ENCODE results near the gene BPGM. TPM values are rescaled to one million over a fixed set of nuclear protein-coding genes. Genes with fewer than 3 reads are reported as not detected.

Gene BPGM
- total RNA-seq, 2 donors from 2014 or later = 22.3 to 27.7 TPM

GRCh38 chr7:134697205-134697886 is 50.7 kb downstream of the BPGM start:
- Mint-ChIP-seq H3K36me3 (ENCODE audit: insufficient read depth in 2 of 2) (no peaks in the 10 kb centered on the region), H3K27me3 (ENCODE audit: low read depth) (no peaks in the 10 kb centered on the region), H3K9me3 (no peaks in the 10 kb centered on the region), H3K4me1 (ENCODE audit: low read depth) (peaks cover 14% of the 10 kb centered on the region), H3K4me3 (no peak overlapping the region), H3K27ac (no peak overlapping the region)
- no peak for ATAC-seq (replicated peaks in 1 of 2)
- DNase-seq = no peak

GRCh38 chr7:134698481-134698880 is 51.8 kb downstream of the BPGM start:
- H3K9me3 Mint-ChIP-seq = no peaks in the 10 kb centered on the region

GRCh38 chr7:134699021-134699818 is 52.6 kb downstream of the BPGM start:
- Mint-ChIP-seq H3K4me1 (ENCODE audit: low read depth) (peaks cover 1% of the 10 kb centered on the region), H3K27ac (no peak overlapping the region), H3K36me3 (ENCODE audit: insufficient read depth in 2 of 2) (no peaks in the 10 kb centered on the region), H3K9me3 (no peaks in the 10 kb centered on the region), H3K4me3 (no peak overlapping the region), H3K27me3 (ENCODE audit: low read depth) (no peaks in the 10 kb centered on the region)
- ATAC-seq (replicated peaks in 1 of 2) (no peak), DNase-seq (no peak)

More at GRCh38 chr7:134698481-134698880, 51.8 kb downstream of the BPGM start:
- Mint-ChIP-seq H3K27me3 (ENCODE audit: low read depth) (no peaks in the 10 kb centered on the region), H3K4me3 (no peak overlapping the region), H3K4me1 (ENCODE audit: low read depth) (peaks cover 6% of the 10 kb centered on the region), H3K27ac (no peak overlapping the region), H3K36me3 (ENCODE audit: insufficient read depth in 2 of 2) (no peaks in the 10 kb centered on the region)
- DNase-seq (no peak), ATAC-seq (replicated peaks in 1 of 2) (no peak)

- H3K9me3 Mint-ChIP-seq = no peaks in the 10 kb centered on the region
- H3K36me3 Mint-ChIP-seq (ENCODE audit: insufficient read depth in 2 of 2) = no peaks in the 10 kb centered on the region
- no peak overlapping the region for H3K4me3 Mint-ChIP-seq
- ATAC-seq (replicated peaks in 1 of 2) = no peak
- DNase-seq = no peak
- H3K4me1 Mint-ChIP-seq (ENCODE audit: low read depth) = no peaks in the 10 kb centered on the region
- no peaks in the 10 kb centered on the region for H3K27me3 Mint-ChIP-seq (ENCODE audit: low read depth)
- no peak overlapping the region for H3K27ac Mint-ChIP-seq
Measured at GRCh38 chr7:134699899-134700298, 53.2 kb downstream of the BPGM start.

- DNase-seq = peak; percentile 10 to 16
- no peak overlapping the region for H3K4me3 Mint-ChIP-seq
- no peaks in the 10 kb centered on the region for H3K4me1 Mint-ChIP-seq (ENCODE audit: low read depth)
- ATAC-seq (replicated peaks in 1 of 2) = peak; percentile 55 to 62
- H3K27me3 Mint-ChIP-seq (ENCODE audit: low read depth) = no peaks in the 10 kb centered on the region
- H3K9me3 Mint-ChIP-seq = no peaks in the 10 kb centered on the region
- H3K27ac Mint-ChIP-seq = no peak overlapping the region
- H3K36me3 Mint-ChIP-seq (ENCODE audit: insufficient read depth in 2 of 2) = no peaks in the 10 kb centered on the region
Measured at GRCh38 chr7:134701272-134701671, 54.6 kb downstream of the BPGM start.

GRCh38 chr7:134702366-134703240 is 56.0 kb downstream of the BPGM start:
- Mint-ChIP-seq H3K4me3 (no peak overlapping the region), H3K27ac (no peak overlapping the region), H3K9me3 (no peaks in the 10 kb centered on the region), H3K4me1 (ENCODE audit: low read depth) (no peaks in the 10 kb centered on the region), H3K36me3 (ENCODE audit: insufficient read depth in 2 of 2) (no peaks in the 10 kb centered on the region), H3K27me3 (ENCODE audit: low read depth) (no peaks in the 10 kb centered on the region)
- ATAC-seq (replicated peaks in 1 of 2) (no peak), DNase-seq (no peak)

GRCh38 chr7:134703241-134703594 is 56.6 kb downstream of the BPGM start:
- H3K27ac Mint-ChIP-seq = no peak overlapping the region
- no peaks in the 10 kb centered on the region for H3K4me1 Mint-ChIP-seq (ENCODE audit: low read depth)
- ATAC-seq (replicated peaks in 1 of 2) = no peak
- no peaks in the 10 kb centered on the region for H3K27me3 Mint-ChIP-seq (ENCODE audit: low read depth)
- DNase-seq = no peak
- H3K36me3 Mint-ChIP-seq (ENCODE audit: insufficient read depth in 2 of 2) = no peaks in the 10 kb centered on the region
- H3K9me3 Mint-ChIP-seq = no peaks in the 10 kb centered on the region
- H3K4me3 Mint-ChIP-seq = no peak overlapping the region

- H3K36me3 Mint-ChIP-seq (ENCODE audit: insufficient read depth in 2 of 2) = no peaks in the 10 kb centered on the region
- H3K9me3 Mint-ChIP-seq = no peaks in the 10 kb centered on the region
- DNase-seq = no peak
- H3K4me1 Mint-ChIP-seq (ENCODE audit: low read depth) = no peaks in the 10 kb centered on the region
- no peak overlapping the region for H3K27ac Mint-ChIP-seq
- H3K27me3 Mint-ChIP-seq (ENCODE audit: low read depth) = no peaks in the 10 kb centered on the region
- ATAC-seq (replicated peaks in 1 of 2) = no peak
- H3K4me3 Mint-ChIP-seq = no peak overlapping the region
Measured at GRCh38 chr7:134703782-134704181, 57.1 kb downstream of the BPGM start.

GRCh38 chr7:134704827-134705226 is 58.2 kb downstream of the BPGM start:
- no peaks in the 10 kb centered on the region for H3K27me3 Mint-ChIP-seq (ENCODE audit: low read depth)
- ATAC-seq (replicated peaks in 1 of 2) = no peak

GRCh38 chr7:134705716-134706115 is 59.1 kb downstream of the BPGM start:
- Mint-ChIP-seq H3K4me1 (ENCODE audit: low read depth) (peaks cover 7% of the 10 kb centered on the region), H3K9me3 (no peaks in the 10 kb centered on the region), H3K27me3 (ENCODE audit: low read depth) (no peaks in the 10 kb centered on the region), H3K27ac (no peak overlapping the region), H3K36me3 (ENCODE audit: insufficient read depth in 2 of 2) (no peaks in the 10 kb centered on the region), H3K4me3 (no peak overlapping the region)
- ATAC-seq (replicated peaks in 1 of 2) (no peak), DNase-seq (no peak)

More at GRCh38 chr7:134704827-134705226, 58.2 kb downstream of the BPGM start:
- H3K36me3 Mint-ChIP-seq (ENCODE audit: insufficient read depth in 2 of 2) = no peaks in the 10 kb centered on the region
- no peak for DNase-seq
- no peaks in the 10 kb centered on the region for H3K9me3 Mint-ChIP-seq
- no peak overlapping the region for H3K27ac Mint-ChIP-seq
- no peaks in the 10 kb centered on the region for H3K4me1 Mint-ChIP-seq (ENCODE audit: low read depth)
- H3K4me3 Mint-ChIP-seq = no peak overlapping the region

- H3K4me1 Mint-ChIP-seq (ENCODE audit: low read depth) = peaks cover 15% of the 10 kb centered on the region
- DNase-seq (no peak), ATAC-seq (replicated peaks in 1 of 2) (no peak)
- H3K27me3 Mint-ChIP-seq (ENCODE audit: low read depth) = no peaks in the 10 kb centered on the region
- H3K9me3 Mint-ChIP-seq = no peaks in the 10 kb centered on the region
- no peak overlapping the region for H3K4me3 Mint-ChIP-seq
- no peaks in the 10 kb centered on the region for H3K36me3 Mint-ChIP-seq (ENCODE audit: insufficient read depth in 2 of 2)
- no peak overlapping the region for H3K27ac Mint-ChIP-seq
Measured at GRCh38 chr7:134706468-134706867, 59.8 kb downstream of the BPGM start.

- peaks cover 27% of the 10 kb centered on the region for H3K4me1 Mint-ChIP-seq (ENCODE audit: low read depth)
- ATAC-seq (replicated peaks in 1 of 2) (no peak), DNase-seq (no peak)
- no peak overlapping the region for H3K4me3 Mint-ChIP-seq
- no peaks in the 10 kb centered on the region for H3K9me3 Mint-ChIP-seq
- no peaks in the 10 kb centered on the region for H3K27me3 Mint-ChIP-seq (ENCODE audit: low read depth)
- peaks cover 0 to 2% of the 10 kb centered on the region in 2 donors for H3K36me3 Mint-ChIP-seq (ENCODE audit: insufficient read depth in 2 of 2)
- no peak overlapping the region for H3K27ac Mint-ChIP-seq
Measured at GRCh38 chr7:134707663-134708378, 61.2 kb downstream of the BPGM start.

Measured in activated T-cell treated with anti-CD3 and anti-CD28 coated beads, Interleukin-2, amount 50 U/mL, for 72 hours (primary cell).